ENCODE data around the gene SLC39A11. TPM values are rescaled to one million over a fixed set of nuclear protein-coding genes. Genes with fewer than 3 reads are reported as not detected.
"Not testable (repeated sequence)": the region's sequence is repeated elsewhere in the genome, so short reads cannot be mapped to it uniquely, and the experiment has no call there.

The SLC39A11 gene
- polyA plus RNA-seq, 1 donor from 2014 or later, result 8.0 TPM

DNA sequence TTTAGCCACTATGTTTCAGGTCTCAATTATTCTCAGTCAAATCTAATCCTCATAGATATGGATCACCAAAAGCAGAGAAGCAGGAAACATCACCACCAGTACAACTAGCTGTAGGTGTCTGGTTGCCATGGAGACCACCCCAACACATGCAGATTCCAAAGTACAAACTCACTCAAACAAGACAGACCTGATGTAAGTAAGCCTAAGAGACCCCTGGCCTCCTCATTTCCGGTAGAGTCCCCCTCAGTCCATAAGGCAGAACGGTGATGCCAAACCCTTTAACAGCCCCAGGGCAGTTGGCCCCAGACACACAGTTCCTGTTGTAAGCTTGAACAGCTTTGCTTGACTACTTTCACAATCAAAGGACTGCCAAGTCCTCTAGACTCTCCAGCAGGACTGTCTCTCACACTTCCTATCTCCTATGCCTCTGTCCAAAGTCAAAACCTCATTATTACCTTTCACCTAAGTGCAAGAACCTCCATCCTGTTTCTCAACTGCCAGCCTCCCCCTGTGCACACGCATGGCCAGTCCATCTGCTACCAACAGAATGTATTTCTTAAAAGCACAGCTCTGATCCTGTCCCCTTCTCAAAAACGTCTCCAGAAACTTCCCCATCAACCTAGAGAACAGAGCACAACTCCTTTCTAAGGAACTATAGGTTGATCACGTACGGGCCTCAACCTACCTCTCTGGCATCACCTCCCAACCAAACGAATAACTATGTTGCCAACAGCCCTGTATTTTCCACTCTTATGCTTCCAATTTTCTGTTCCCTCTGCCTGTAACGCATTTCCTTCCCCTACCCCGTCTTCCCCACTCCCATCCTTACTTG lies 23.9 kb downstream of the SLC39A11 start:
- Histone ChIP-seq H3K79me2 (replicated peaks; ENCODE audit: insufficient read depth, low read length) (no peaks in the 10 kb centered on the region), H3K27ac (ENCODE audit: low read length) (no peak overlapping the region), H3K27me3 (ENCODE audit: insufficient read depth, low read depth, low read length) (no peaks in the 10 kb centered on the region), H3F3A (ENCODE audit: insufficient read depth, low read length, poor library complexity, severe bottlenecking) (no peaks in the 10 kb centered on the region), H3K9me3 (ENCODE audit: low read length) (no peaks in the 10 kb centered on the region), H3K36me3 (ENCODE audit: insufficient read depth, low read length) (no peaks in the 10 kb centered on the region), H2AFZ (ENCODE audit: low read depth, low read length) (no peak overlapping the region), H3K4me2 (ENCODE audit: low read length) (no peak overlapping the region), H4K20me1 (ENCODE audit: insufficient read depth) (no peaks in the 10 kb centered on the region), H3K9ac (ENCODE audit: low read length) (no peak overlapping the region), H3K9me2 (ENCODE audit: insufficient read depth, low read length) (no peaks in the 10 kb centered on the region), H3K4me3 (ENCODE audit: low read length) (no peak overlapping the region)
- no peak for TF ChIP-seq RAD21 (conservative IDR thresholded peaks at IDR 0.05)
- TF ChIP-seq EP300 (conservative IDR thresholded peaks at IDR 0.05; ENCODE audit: poor library complexity, severe bottlenecking), result no peak
- TF ChIP-seq SMC3 (conservative IDR thresholded peaks at IDR 0.05; ENCODE audit: poor library complexity), result no peak
- TF ChIP-seq POLR2AphosphoS5 (IDR thresholded peaks at IDR 0.05), result no peak
- no peak for TF ChIP-seq TAF1 (IDR thresholded peaks at IDR 0.05; ENCODE audit: low read depth)
- TF ChIP-seq, protein P1, sequence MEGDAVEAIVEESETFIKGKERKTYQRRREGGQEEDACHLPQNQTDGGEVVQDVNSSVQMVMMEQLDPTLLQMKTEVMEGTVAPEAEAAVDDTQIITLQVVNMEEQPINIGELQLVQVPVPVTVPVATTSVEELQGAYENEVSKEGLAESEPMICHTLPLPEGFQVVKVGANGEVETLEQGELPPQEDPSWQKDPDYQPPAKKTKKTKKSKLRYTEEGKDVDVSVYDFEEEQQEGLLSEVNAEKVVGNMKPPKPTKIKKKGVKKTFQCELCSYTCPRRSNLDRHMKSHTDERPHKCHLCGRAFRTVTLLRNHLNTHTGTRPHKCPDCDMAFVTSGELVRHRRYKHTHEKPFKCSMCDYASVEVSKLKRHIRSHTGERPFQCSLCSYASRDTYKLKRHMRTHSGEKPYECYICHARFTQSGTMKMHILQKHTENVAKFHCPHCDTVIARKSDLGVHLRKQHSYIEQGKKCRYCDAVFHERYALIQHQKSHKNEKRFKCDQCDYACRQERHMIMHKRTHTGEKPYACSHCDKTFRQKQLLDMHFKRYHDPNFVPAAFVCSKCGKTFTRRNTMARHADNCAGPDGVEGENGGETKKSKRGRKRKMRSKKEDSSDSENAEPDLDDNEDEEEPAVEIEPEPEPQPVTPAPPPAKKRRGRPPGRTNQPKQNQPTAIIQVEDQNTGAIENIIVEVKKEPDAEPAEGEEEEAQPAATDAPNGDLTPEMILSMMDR (IDR thresholded peaks at IDR 0.05; ENCODE audit: poor library complexity, severe bottlenecking), result no peak
- TF ChIP-seq, protein P2, sequence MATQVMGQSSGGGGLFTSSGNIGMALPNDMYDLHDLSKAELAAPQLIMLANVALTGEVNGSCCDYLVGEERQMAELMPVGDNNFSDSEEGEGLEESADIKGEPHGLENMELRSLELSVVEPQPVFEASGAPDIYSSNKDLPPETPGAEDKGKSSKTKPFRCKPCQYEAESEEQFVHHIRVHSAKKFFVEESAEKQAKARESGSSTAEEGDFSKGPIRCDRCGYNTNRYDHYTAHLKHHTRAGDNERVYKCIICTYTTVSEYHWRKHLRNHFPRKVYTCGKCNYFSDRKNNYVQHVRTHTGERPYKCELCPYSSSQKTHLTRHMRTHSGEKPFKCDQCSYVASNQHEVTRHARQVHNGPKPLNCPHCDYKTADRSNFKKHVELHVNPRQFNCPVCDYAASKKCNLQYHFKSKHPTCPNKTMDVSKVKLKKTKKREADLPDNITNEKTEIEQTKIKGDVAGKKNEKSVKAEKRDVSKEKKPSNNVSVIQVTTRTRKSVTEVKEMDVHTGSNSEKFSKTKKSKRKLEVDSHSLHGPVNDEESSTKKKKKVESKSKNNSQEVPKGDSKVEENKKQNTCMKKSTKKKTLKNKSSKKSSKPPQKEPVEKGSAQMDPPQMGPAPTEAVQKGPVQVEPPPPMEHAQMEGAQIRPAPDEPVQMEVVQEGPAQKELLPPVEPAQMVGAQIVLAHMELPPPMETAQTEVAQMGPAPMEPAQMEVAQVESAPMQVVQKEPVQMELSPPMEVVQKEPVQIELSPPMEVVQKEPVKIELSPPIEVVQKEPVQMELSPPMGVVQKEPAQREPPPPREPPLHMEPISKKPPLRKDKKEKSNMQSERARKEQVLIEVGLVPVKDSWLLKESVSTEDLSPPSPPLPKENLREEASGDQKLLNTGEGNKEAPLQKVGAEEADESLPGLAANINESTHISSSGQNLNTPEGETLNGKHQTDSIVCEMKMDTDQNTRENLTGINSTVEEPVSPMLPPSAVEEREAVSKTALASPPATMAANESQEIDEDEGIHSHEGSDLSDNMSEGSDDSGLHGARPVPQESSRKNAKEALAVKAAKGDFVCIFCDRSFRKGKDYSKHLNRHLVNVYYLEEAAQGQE (IDR thresholded peaks at IDR 0.05; ENCODE audit: borderline replicate concordance), result no peak
- no peak for TF ChIP-seq EZH2 (IDR thresholded peaks at IDR 0.05; ENCODE audit: borderline replicate concordance, insufficient read depth, low read length, poor library complexity, severe bottlenecking)
- no peak for TF ChIP-seq MXI1 (conservative IDR thresholded peaks at IDR 0.05; ENCODE audit: poor library complexity, severe bottlenecking)

DNA sequence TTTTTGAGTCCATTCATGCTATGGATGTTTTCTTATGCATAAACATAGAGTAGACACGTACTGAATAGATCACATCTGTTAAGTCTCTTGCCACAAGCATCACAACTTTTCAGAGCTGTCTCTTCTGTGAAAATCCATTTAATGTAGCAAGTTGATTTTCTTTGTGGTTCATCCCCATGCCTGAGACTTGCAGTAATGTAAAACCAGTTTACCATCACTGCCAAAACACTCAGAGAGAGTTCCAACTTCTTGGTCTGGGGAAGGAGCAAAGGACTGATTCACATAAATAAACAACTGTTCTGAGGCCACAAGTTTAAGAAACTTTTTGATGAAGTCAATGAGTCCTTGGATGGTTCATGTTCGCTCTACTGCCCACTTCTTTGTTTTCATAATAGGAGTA lies 24.8 kb downstream of the SLC39A11 start:
- not testable (repeated sequence) for H3K27ac ChIP-seq (ENCODE audit: low read length); H2AFZ ChIP-seq (ENCODE audit: low read depth, low read length); H3K4me2 ChIP-seq (ENCODE audit: low read length); H3F3A ChIP-seq (ENCODE audit: insufficient read depth, low read length, poor library complexity, severe bottlenecking); H3K9me3 ChIP-seq (ENCODE audit: low read length); H3K4me3 ChIP-seq (ENCODE audit: low read length); H3K9me2 ChIP-seq (ENCODE audit: insufficient read depth, low read length); H4K20me1 ChIP-seq (ENCODE audit: insufficient read depth); H3K79me2 ChIP-seq (replicated peaks; ENCODE audit: insufficient read depth, low read length); H3K36me3 ChIP-seq (ENCODE audit: insufficient read depth, low read length); H3K27me3 ChIP-seq (ENCODE audit: insufficient read depth, low read depth, low read length); H3K9ac ChIP-seq (ENCODE audit: low read length)
